Panc1 (cell line): ENCODE data around the gene JADE2.

Experiments used
- CTCF ChIP-seq: fragments of 450-650 bp; IDR thresholded peaks from 2 replicates; pipeline ENCODE4 v1.5.1; 2017; ENCODE audit warnings: mild to moderate bottlenecking
- POLR2AphosphoS5 ChIP-seq: IDR thresholded peaks from 2 replicates; pipeline ENCODE4 v1.6.1; 2012; ENCODE audit warnings: mild to moderate bottlenecking, low read depth, low read length, moderate library complexity
- REST ChIP-seq, 2 experiments: IDR thresholded peaks; 2 replicates each; pipeline ENCODE4 v1.6.1; 2011 to 2012; ENCODE audit warnings: low read depth in 2 of 2, control low read depth in 1 of 2, low read length in 1 of 2, mild to moderate bottlenecking in 1 of 2, moderate library complexity in 1 of 2; ENCODE audit not compliant: insufficient read depth in 1 of 2

- TF ChIP-seq CTCF (no peak), POLR2AphosphoS5 (no peak), REST (IDR thresholded peaks at IDR 0.05; ENCODE audit: insufficient read depth in 1 of 2, low read depth in 2 of 2, low read length in 1 of 2) (no peak)
Observed at GRCh38 chr5:134492568-134492967, 32.9 kb upstream of the JADE2 start.
